ENCODE data around the gene CFAP99.

DNA sequence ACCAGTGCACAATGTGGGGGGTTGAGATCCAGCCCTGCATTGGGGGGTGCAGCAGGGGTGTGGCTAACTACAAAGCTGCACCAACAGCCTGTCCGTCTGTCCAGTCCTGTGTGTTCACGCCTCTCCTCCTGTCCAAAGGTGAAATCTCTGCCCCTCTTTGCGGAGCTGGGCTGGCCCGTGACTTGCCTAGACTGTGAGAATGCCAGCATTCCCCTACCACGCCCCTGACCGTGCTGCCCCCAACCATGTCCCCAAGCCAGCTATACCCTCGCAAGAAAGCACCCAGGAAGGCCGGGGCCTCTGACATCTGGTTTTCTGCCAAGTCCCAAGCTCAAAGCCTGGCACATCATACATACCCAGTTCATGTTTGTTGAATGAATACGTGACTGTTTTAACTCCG is 19.5 kb upstream of the CFAP99 start:
- TF ChIP-seq, protein P1, sequence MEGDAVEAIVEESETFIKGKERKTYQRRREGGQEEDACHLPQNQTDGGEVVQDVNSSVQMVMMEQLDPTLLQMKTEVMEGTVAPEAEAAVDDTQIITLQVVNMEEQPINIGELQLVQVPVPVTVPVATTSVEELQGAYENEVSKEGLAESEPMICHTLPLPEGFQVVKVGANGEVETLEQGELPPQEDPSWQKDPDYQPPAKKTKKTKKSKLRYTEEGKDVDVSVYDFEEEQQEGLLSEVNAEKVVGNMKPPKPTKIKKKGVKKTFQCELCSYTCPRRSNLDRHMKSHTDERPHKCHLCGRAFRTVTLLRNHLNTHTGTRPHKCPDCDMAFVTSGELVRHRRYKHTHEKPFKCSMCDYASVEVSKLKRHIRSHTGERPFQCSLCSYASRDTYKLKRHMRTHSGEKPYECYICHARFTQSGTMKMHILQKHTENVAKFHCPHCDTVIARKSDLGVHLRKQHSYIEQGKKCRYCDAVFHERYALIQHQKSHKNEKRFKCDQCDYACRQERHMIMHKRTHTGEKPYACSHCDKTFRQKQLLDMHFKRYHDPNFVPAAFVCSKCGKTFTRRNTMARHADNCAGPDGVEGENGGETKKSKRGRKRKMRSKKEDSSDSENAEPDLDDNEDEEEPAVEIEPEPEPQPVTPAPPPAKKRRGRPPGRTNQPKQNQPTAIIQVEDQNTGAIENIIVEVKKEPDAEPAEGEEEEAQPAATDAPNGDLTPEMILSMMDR (IDR thresholded peaks at IDR 0.05), result no peak
- TF ChIP-seq POLR2A (IDR thresholded peaks at IDR 0.05), result no peak

Measured in uterus (tissue), 2 donors.